Liver (tissue), 9 donors: ENCODE data around the gene MYF6. TPM values are rescaled to one million over a fixed set of nuclear protein-coding genes. Genes with fewer than 3 reads are reported as not detected.

Source experiments
- DNase-seq: peaks from one replicate; pipeline ENCODE4 v3.0.0-alpha.2; 2017; ENCODE audit warnings: low spot score
- H3K27ac ChIP-seq, 2 donors: one replicate each; pipeline ENCODE4 v1.7.0; 2013; ENCODE audit warnings: inconsistent platforms in 2 of 2, low read length in 2 of 2, control low read depth in 1 of 2, low read depth in 1 of 2, mild to moderate bottlenecking in 1 of 2
- H3K27me3 ChIP-seq, 4 donors: one replicate each; pipeline versions ENCODE4 v1.6.1 to v1.7.0; 2013; ENCODE audit warnings: low read length in 3 of 4, inconsistent platforms in 1 of 4, mild to moderate bottlenecking in 1 of 4, moderate library complexity in 1 of 4; ENCODE audit not compliant: control insufficient read depth in 4 of 4, insufficient read depth in 4 of 4
- H3K36me3 ChIP-seq, 4 donors: one replicate each; pipeline versions ENCODE4 v1.6.1 to v1.7.0; 2013; ENCODE audit warnings: low read length in 3 of 4, mild to moderate bottlenecking in 3 of 4, low read depth in 1 of 4, moderate library complexity in 1 of 4; ENCODE audit not compliant: control insufficient read depth in 4 of 4, insufficient read depth in 3 of 4
- H3K4me1 ChIP-seq, 4 donors: one replicate each; pipeline versions ENCODE4 v1.6.1 to v1.7.0; 2013; ENCODE audit warnings: low read length in 3 of 4, mild to moderate bottlenecking in 3 of 4, moderate library complexity in 1 of 4; ENCODE audit not compliant: control insufficient read depth in 4 of 4, insufficient read depth in 4 of 4
- H3K4me3 ChIP-seq, 3 donors: one replicate each; pipeline versions ENCODE4 v1.6.1 to v1.7.0; 2013; ENCODE audit warnings: low read length in 3 of 3, control low read depth in 1 of 3, low read depth in 1 of 3, mild to moderate bottlenecking in 1 of 3
- H3K9ac ChIP-seq, 2 donors: one replicate each; pipeline ENCODE4 v1.7.0; 2013; ENCODE audit warnings: low read length in 2 of 2, mild to moderate bottlenecking in 2 of 2, moderate library complexity in 2 of 2, control low read depth in 1 of 2, low read depth in 1 of 2
- H3K9me3 ChIP-seq, 4 donors: one replicate each; pipeline versions ENCODE4 v1.6.1 to v1.7.0; 2013; ENCODE audit warnings: low read length in 3 of 4; ENCODE audit not compliant: control insufficient read depth in 4 of 4
- ATF3 ChIP-seq: IDR thresholded peaks from 2 replicates; pipeline ENCODE4 v1.6.1; 2016; ENCODE audit warnings: antibody characterized with exemption
- CTCF ChIP-seq: fragments of 150-350 bp; IDR thresholded peaks from 2 replicates; pipeline ENCODE4 v1.5.1; 2017; ENCODE audit warnings: improper control_type of control experiment, low read depth, low read length; ENCODE audit not compliant: missing input control
- EGR1 ChIP-seq, 2 donors: IDR thresholded peaks; 2 replicates each; pipeline ENCODE4 v1.6.1; 2016 to 2018; ENCODE audit warnings: antibody characterized with exemption in 2 of 2, low read depth in 2 of 2
- FOXA1 ChIP-seq: IDR thresholded peaks from 2 replicates; pipeline ENCODE4 v1.6.1; 2016; ENCODE audit warnings: antibody characterized with exemption
- FOXA2 ChIP-seq: IDR thresholded peaks from 2 replicates; pipeline ENCODE4 v1.6.1; 2016; ENCODE audit warnings: antibody characterized with exemption
- GABPA ChIP-seq, 2 donors: IDR thresholded peaks in 1 of 2; conservative IDR thresholded peaks in 1 of 2; 2 replicates each; pipeline ENCODE4 v1.6.1; 2016; ENCODE audit warnings: antibody characterized with exemption in 2 of 2, mild to moderate bottlenecking in 1 of 2, moderate library complexity in 1 of 2
- HNF4A ChIP-seq, 2 donors: conservative IDR thresholded peaks; 2 replicates each; pipeline ENCODE4 v1.6.1; 2016; ENCODE audit warnings: antibody characterized with exemption in 2 of 2, mild to moderate bottlenecking in 2 of 2
- HNF4G ChIP-seq: IDR thresholded peaks from 2 replicates; pipeline ENCODE4 v1.6.1; 2016; ENCODE audit warnings: antibody characterized with exemption
- JUND ChIP-seq, 2 donors: IDR thresholded peaks; 2 replicates each; pipeline ENCODE4 v1.6.1; 2016; ENCODE audit warnings: antibody characterized with exemption in 2 of 2
- MAX ChIP-seq: IDR thresholded peaks from 2 replicates; pipeline ENCODE4 v1.6.1; 2016; ENCODE audit warnings: antibody characterized with exemption
- NR2F2 ChIP-seq: IDR thresholded peaks from 2 replicates; pipeline ENCODE4 v1.6.1; 2016; ENCODE audit warnings: antibody characterized with exemption
- RAD21 ChIP-seq, 2 donors: IDR thresholded peaks; 2 replicates each; pipeline ENCODE4 v1.6.1; 2016; ENCODE audit warnings: antibody characterized with exemption in 2 of 2, mild to moderate bottlenecking in 2 of 2
- REST ChIP-seq: IDR thresholded peaks from 2 replicates; pipeline ENCODE4 v1.6.1; 2016; ENCODE audit warnings: antibody characterized with exemption, mild to moderate bottlenecking
- RXRA ChIP-seq, 2 donors: IDR thresholded peaks; 2 replicates each; pipeline ENCODE4 v1.6.1; 2017 to 2018; ENCODE audit warnings: antibody characterized with exemption in 2 of 2, mild to moderate bottlenecking in 1 of 2
- SP1 ChIP-seq: IDR thresholded peaks from 2 replicates; pipeline ENCODE4 v1.6.1; 2018; ENCODE audit warnings: antibody characterized with exemption, mild to moderate bottlenecking
- TAF1 ChIP-seq: conservative IDR thresholded peaks from 2 replicates; pipeline ENCODE4 v1.6.1; 2016; ENCODE audit warnings: antibody characterized with exemption, mild to moderate bottlenecking
- YY1 ChIP-seq: IDR thresholded peaks from 2 replicates; pipeline ENCODE4 v1.6.1; 2016; ENCODE audit warnings: antibody characterized with exemption, mild to moderate bottlenecking
- ZBTB33 ChIP-seq: IDR thresholded peaks from 2 replicates; pipeline ENCODE4 v1.6.1; 2016; ENCODE audit warnings: antibody characterized with exemption
- WGBS: extraction: QIAGEN DNeasy Blood & Tissue Kit; methylation state at CpG from one replicate; pipeline ENCODE4 v1.1.7; 2013; 5-methylcytosine and 5-hydroxymethylcytosine counted together
- polyA plus RNA-seq, 2 donors: library from polyadenylated mRNA; stranded (reverse) in 1 of 2; unstranded in 1 of 2; fragments of 200-250 nt in 1 of 2; fragments of >200 nt in 1 of 2; fragmentation: Nextera tagmentation in 1 of 2; extraction: Ambion mirVana in 1 of 2; gene quantifications; one replicate each; pipeline versions ENCODE4 v1.2.1 to v1.2.3, GENCODE V29; 2013 to 2015
- total RNA-seq, 2 donors: library from RNA; depleted of rRNA; stranded (reverse); fragments of >200 nt; gene quantifications; one replicate each; pipeline ENCODE4 v1.2.3, GENCODE V29; 2014
- donor health status: healthy.
- donor health status: healthy.
- donor health status: healthy.
- donor health status: healthy.
- donor health status: healthy.

The MYF6 gene
- total and polyA plus RNA-seq, 4 donors, result 0.05 to 0.18 TPM; not detected in 2

GRCh38 chr12:80662586-80662985 is 44.8 kb upstream of the MYF6 start:
- Histone ChIP-seq H3K4me3 (no peak overlapping the region), H3K27ac (no peak overlapping the region), H3K36me3 (no peaks in the 10 kb centered on the region), H3K9me3 (no peaks in the 10 kb centered on the region), H3K27me3 (no peaks in the 10 kb centered on the region), H3K4me1 (no peaks in the 10 kb centered on the region), H3K9ac (no peak overlapping the region)
- TF ChIP-seq EGR1 (IDR thresholded peaks at IDR 0.05; ENCODE audit: low read depth in 2 of 2), result no peak
- peak; percentile 76 to 85 for TF ChIP-seq HNF4A (conservative IDR thresholded peaks at IDR 0.05)
- TF ChIP-seq RXRA (IDR thresholded peaks at IDR 0.05), result peak in 1 of 2 donors; percentile 23
- DNase-seq, result no peak

- Histone ChIP-seq H3K36me3 (no peaks in the 10 kb centered on the region), H3K9me3 (no peaks in the 10 kb centered on the region), H3K9ac (no peak overlapping the region), H3K27me3 (no peaks in the 10 kb centered on the region), H3K27ac (no peak overlapping the region), H3K4me3 (no peak overlapping the region), H3K4me1 (no peaks in the 10 kb centered on the region)
- no peak for DNase-seq
- WGBS, result 84% methylated on average over 5 of the region's 5 CpGs
- TF ChIP-seq EGR1 (IDR thresholded peaks at IDR 0.05; ENCODE audit: low read depth in 2 of 2), result no peak
- no peak for TF ChIP-seq JUND (IDR thresholded peaks at IDR 0.05)
- TF ChIP-seq HNF4G, result no peak
- no peak for TF ChIP-seq YY1
- TF ChIP-seq NR2F2, result no peak
- TF ChIP-seq HNF4A (conservative IDR thresholded peaks at IDR 0.05), result no peak
- no peak for TF ChIP-seq FOXA1
- no peak for TF ChIP-seq FOXA2
- TF ChIP-seq GABPA (IDR thresholded peaks at IDR 0.05 in 1 of 2, conservative IDR thresholded peaks at IDR 0.05 in 1 of 2), result no peak
- TF ChIP-seq RXRA (IDR thresholded peaks at IDR 0.05), result no peak
- no peak for TF ChIP-seq MAX
- no peak for TF ChIP-seq TAF1
- TF ChIP-seq REST, result no peak
- TF ChIP-seq ZBTB33, result no peak
- TF ChIP-seq RAD21 (IDR thresholded peaks at IDR 0.05), result no peak
- TF ChIP-seq SP1, result no peak
- TF ChIP-seq CTCF, result no peak
- no peak for TF ChIP-seq ATF3
These were observed 37.2 kb upstream of the MYF6 start for GRCh38 chr12:80670214-80670613.
